ENCODE results near the gene ZRANB3. TPM values are rescaled to one million over a fixed set of nuclear protein-coding genes. Genes with fewer than 3 reads are reported as not detected.

The ZRANB3 gene
- total RNA-seq, 1 experiment from 2014 or later: 12.0 TPM

DNA sequence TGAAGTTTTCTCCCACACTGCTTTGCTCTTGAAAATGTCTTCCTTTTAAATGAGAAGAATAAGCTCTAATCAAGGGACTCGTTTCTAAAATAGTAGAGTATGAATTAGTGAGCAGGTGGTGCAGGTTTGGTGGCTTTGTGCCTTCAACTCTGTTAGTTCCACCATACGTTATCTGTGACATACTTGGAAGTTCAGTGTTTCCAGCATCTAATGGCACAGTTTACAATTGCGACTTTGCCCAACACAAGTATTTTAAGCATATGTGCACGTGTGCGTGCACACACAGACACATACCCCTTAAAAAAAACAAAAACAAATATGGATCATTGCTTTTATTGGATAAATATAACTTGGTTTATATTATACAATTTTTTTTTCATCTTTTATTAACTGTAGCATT lies 367.1 kb downstream of the ZRANB3 start:
- Histone ChIP-seq H3K4me3 (replicated peaks in 1 of 2; ENCODE audit: low read depth in 1 of 2, low read length in 2 of 2) (no peak overlapping the region), H3K27ac (ENCODE audit: low read depth, low read length) (no peak overlapping the region), H3K9me2 (ENCODE audit: insufficient read depth) (no peaks in the 10 kb centered on the region), H3K36me3 (ENCODE audit: control insufficient read depth in 1 of 2, insufficient read depth in 2 of 2, low read length in 2 of 2) (peaks cover 10 to 15% of the 10 kb centered on the region in 2 experiments; a peak in 3 of 4 replicates), H2AFZ (ENCODE audit: low read depth, low read length, poor library complexity, severe bottlenecking) (no peak overlapping the region), H3K79me2 (ENCODE audit: insufficient read depth, low read length) (no peaks in the 10 kb centered on the region; the same call in 1 of the 2 replicates), H3K9me3 (ENCODE audit: control insufficient read depth in 1 of 2, insufficient read depth in 1 of 2, low read depth in 1 of 2, low read length in 2 of 2) (no peaks in the 10 kb centered on the region), H3K9ac (ENCODE audit: low read length) (no peak overlapping the region), H3K4me2 (ENCODE audit: low read length) (no peak overlapping the region), H3K4me1 (ENCODE audit: control insufficient read depth in 1 of 2, insufficient read depth in 2 of 2, low read length in 2 of 2) (no peaks in the 10 kb centered on the region), H4K20me1 (ENCODE audit: insufficient read depth) (no peaks in the 10 kb centered on the region), H3K27me3 (ENCODE audit: insufficient read depth, low read length) (no peaks in the 10 kb centered on the region)
- no peak for ATAC-seq
- intact Hi-C loops (cut with micrococcal nuclease): loop anchor here (10.0 kb wide), 1 partner anchor 159 kb away; no protein-coding TSS in a partner anchor
- no peak for DNase-seq (ENCODE audit: low read depth, low spot score)
- BruUV-seq (replicated peaks): no TSS peak
- POLR2A ChIA-PET: no interaction called here
- CTCF ChIA-PET: no interaction called here
- TF ChIP-seq EGR1 (IDR thresholded peaks at IDR 0.05; ENCODE audit: low read depth) (no peak), YY1 (IDR thresholded peaks at IDR 0.05; ENCODE audit: extremely low read depth, insufficient replicate concordance, low read depth, low read length) (no peak), CEBPB (IDR thresholded peaks at IDR 0.05; ENCODE audit: low read depth) (no peak), ELF1 (IDR thresholded peaks at IDR 0.05; ENCODE audit: borderline replicate concordance, low read depth) (no peak), SP1 (IDR thresholded peaks at IDR 0.05; ENCODE audit: low read depth) (no peak), EZH2phosphoT487 (IDR thresholded peaks at IDR 0.05; ENCODE audit: borderline replicate concordance) (no peak), POLR2A (IDR thresholded peaks at IDR 0.05; ENCODE audit: borderline replicate concordance, extremely low read depth, insufficient read depth, insufficient read length) (no peak), POLR2AphosphoS5 (IDR thresholded peaks at IDR 0.05; ENCODE audit: low read depth, low read length) (no peak), FOSL1 (IDR thresholded peaks at IDR 0.05; ENCODE audit: low read depth) (no peak), JUND (IDR thresholded peaks at IDR 0.05) (no peak), CBX3 (IDR thresholded peaks at IDR 0.05; ENCODE audit: low read depth) (no peak), ZFX (IDR thresholded peaks at IDR 0.05) (no peak), SIN3A (IDR thresholded peaks at IDR 0.05; ENCODE audit: low read depth) (no peak), RAD21 (IDR thresholded peaks at IDR 0.05; ENCODE audit: low read depth) (no peak)
- TF ChIP-seq, protein P1, sequence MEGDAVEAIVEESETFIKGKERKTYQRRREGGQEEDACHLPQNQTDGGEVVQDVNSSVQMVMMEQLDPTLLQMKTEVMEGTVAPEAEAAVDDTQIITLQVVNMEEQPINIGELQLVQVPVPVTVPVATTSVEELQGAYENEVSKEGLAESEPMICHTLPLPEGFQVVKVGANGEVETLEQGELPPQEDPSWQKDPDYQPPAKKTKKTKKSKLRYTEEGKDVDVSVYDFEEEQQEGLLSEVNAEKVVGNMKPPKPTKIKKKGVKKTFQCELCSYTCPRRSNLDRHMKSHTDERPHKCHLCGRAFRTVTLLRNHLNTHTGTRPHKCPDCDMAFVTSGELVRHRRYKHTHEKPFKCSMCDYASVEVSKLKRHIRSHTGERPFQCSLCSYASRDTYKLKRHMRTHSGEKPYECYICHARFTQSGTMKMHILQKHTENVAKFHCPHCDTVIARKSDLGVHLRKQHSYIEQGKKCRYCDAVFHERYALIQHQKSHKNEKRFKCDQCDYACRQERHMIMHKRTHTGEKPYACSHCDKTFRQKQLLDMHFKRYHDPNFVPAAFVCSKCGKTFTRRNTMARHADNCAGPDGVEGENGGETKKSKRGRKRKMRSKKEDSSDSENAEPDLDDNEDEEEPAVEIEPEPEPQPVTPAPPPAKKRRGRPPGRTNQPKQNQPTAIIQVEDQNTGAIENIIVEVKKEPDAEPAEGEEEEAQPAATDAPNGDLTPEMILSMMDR (IDR thresholded peaks at IDR 0.05 in 2 of 3, conservative IDR thresholded peaks at IDR 0.05 in 1 of 3; ENCODE audit: borderline replicate concordance in 1 of 3, insufficient read depth in 1 of 3, low read depth in 2 of 3, low read length in 2 of 3): no peak
- TF ChIP-seq, protein P2, sequence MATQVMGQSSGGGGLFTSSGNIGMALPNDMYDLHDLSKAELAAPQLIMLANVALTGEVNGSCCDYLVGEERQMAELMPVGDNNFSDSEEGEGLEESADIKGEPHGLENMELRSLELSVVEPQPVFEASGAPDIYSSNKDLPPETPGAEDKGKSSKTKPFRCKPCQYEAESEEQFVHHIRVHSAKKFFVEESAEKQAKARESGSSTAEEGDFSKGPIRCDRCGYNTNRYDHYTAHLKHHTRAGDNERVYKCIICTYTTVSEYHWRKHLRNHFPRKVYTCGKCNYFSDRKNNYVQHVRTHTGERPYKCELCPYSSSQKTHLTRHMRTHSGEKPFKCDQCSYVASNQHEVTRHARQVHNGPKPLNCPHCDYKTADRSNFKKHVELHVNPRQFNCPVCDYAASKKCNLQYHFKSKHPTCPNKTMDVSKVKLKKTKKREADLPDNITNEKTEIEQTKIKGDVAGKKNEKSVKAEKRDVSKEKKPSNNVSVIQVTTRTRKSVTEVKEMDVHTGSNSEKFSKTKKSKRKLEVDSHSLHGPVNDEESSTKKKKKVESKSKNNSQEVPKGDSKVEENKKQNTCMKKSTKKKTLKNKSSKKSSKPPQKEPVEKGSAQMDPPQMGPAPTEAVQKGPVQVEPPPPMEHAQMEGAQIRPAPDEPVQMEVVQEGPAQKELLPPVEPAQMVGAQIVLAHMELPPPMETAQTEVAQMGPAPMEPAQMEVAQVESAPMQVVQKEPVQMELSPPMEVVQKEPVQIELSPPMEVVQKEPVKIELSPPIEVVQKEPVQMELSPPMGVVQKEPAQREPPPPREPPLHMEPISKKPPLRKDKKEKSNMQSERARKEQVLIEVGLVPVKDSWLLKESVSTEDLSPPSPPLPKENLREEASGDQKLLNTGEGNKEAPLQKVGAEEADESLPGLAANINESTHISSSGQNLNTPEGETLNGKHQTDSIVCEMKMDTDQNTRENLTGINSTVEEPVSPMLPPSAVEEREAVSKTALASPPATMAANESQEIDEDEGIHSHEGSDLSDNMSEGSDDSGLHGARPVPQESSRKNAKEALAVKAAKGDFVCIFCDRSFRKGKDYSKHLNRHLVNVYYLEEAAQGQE (IDR thresholded peaks at IDR 0.05; ENCODE audit: low read depth): no peak
- TF ChIP-seq, protein P3, sequence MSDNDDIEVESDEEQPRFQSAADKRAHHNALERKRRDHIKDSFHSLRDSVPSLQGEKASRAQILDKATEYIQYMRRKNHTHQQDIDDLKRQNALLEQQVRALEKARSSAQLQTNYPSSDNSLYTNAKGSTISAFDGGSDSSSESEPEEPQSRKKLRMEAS (IDR thresholded peaks at IDR 0.05): no peak
- TF ChIP-seq, protein P4, sequence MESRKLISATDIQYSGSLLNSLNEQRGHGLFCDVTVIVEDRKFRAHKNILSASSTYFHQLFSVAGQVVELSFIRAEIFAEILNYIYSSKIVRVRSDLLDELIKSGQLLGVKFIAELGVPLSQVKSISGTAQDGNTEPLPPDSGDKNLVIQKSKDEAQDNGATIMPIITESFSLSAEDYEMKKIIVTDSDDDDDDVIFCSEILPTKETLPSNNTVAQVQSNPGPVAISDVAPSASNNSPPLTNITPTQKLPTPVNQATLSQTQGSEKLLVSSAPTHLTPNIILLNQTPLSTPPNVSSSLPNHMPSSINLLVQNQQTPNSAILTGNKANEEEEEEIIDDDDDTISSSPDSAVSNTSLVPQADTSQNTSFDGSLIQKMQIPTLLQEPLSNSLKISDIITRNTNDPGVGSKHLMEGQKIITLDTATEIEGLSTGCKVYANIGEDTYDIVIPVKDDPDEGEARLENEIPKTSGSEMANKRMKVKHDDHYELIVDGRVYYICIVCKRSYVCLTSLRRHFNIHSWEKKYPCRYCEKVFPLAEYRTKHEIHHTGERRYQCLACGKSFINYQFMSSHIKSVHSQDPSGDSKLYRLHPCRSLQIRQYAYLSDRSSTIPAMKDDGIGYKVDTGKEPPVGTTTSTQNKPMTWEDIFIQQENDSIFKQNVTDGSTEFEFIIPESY (IDR thresholded peaks at IDR 0.05; ENCODE audit: extremely low read depth, insufficient replicate concordance, low read length): no peak
- RAD21 ChIA-PET (ENCODE audit: low non-redundant PET in 1 of 2, low total read pairs in 2 of 2, uncharacterized antibody in 2 of 2, unreplicated experiment in 2 of 2): no interaction called here

All from HCT116 (cell line).